ENCODE data around the gene ZBTB21.

DNA sequence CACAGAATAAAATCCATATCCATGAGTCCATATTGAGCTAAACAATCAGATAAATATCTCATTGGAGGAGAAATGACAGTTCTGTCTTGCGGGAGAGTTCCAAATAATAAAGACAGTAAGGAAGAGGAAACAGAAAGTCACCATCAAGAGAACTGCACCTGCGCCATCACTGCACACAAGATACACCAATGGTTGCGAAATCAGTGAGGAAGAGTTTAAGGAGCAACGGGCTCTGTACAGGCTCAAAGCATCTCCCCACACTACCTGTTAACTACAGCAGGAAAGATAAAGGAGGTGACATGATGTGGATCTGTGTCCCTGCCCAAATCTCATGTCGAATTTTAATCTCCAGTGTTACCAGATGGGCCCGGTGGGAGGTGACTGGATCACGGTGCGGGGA is 64.2 kb downstream of the ZBTB21 start:
- no peak for TF ChIP-seq TAF1 (IDR thresholded peaks at IDR 0.05; ENCODE audit: borderline replicate concordance, low read depth, low read length)
- TF ChIP-seq POLR2A (IDR thresholded peaks at IDR 0.05; ENCODE audit: low read depth, low read length) = no peak
- no peak for TF ChIP-seq POLR2AphosphoS5 (IDR thresholded peaks at IDR 0.05; ENCODE audit: low read depth, low read length)

Measured in GM12892 (cell line).